A673 (cell line): ENCODE measurements around the gene ERI2. TPM values are rescaled to one million over a fixed set of nuclear protein-coding genes. Genes with fewer than 3 reads are reported as not detected.

Experiments used
- BruUV-seq: library from RNA; stranded (reverse); fragments of 400-500 nt; replicated peaks from 2 replicates; lab custom pipeline; 2021; lab: Mats Ljungman, UMichigan
- CTCF ChIA-PET: fragments of 300-600 bp; sonication (Branson Sonifier 250); formaldehyde crosslinking; loops from one replicate; lab custom pipeline; 2022; ENCODE audit warnings: antibody characterized with exemption; lab: Charles Lee
- POLR2A ChIA-PET: fragments of 300-600 bp; sonication (Branson Sonifier 250); formaldehyde crosslinking; loops from one replicate; lab custom pipeline; 2022; ENCODE audit warnings: antibody characterized with exemption; ENCODE audit not compliant: low non-redundant PET; lab: Charles Lee
- DNase-seq: peaks from one replicate; pipeline ENCODE4 v3.0.0-alpha.2; 2015; ENCODE audit warnings: low spot score
- H3K27ac ChIP-seq: fragments of 200-600 bp; sonication (generic); 2 replicates; pipeline ENCODE4 v1.5.1; 2016; ENCODE audit warnings: mixed run types, low read depth, mild to moderate bottlenecking, mixed read lengths, antibody characterized with exemption, low read length; ENCODE audit not compliant: poor library complexity, severe bottlenecking
- H3K27me3 ChIP-seq: fragments of 200-600 bp; sonication (generic); replicated peaks from 2 replicates; pipeline ENCODE4 v1.6.1; 2017; ENCODE audit warnings: mixed run types, low read depth, mild to moderate bottlenecking, mixed read lengths, antibody characterized with exemption, low read length; ENCODE audit not compliant: insufficient read depth, poor library complexity
- H3K36me3 ChIP-seq: fragments of 200-600 bp; sonication (generic); 2 replicates; pipeline ENCODE4 v1.6.1; 2016; ENCODE audit warnings: mixed run types, mild to moderate bottlenecking, mixed read lengths, antibody characterized with exemption, low read length; ENCODE audit not compliant: insufficient read depth, poor library complexity, severe bottlenecking
- H3K4me1 ChIP-seq: fragments of 200-600 bp; sonication (generic); 2 replicates; pipeline ENCODE4 v1.6.1; 2017; ENCODE audit warnings: mixed run types, mild to moderate bottlenecking, mixed read lengths, antibody characterized with exemption, low read length; ENCODE audit not compliant: insufficient read depth, poor library complexity, severe bottlenecking
- H3K4me3 ChIP-seq: fragments of 200-600 bp; sonication (generic); 2 replicates; pipeline ENCODE4 v1.5.1; 2016; ENCODE audit warnings: low read depth, mixed run types, mild to moderate bottlenecking, mixed read lengths, low read length; ENCODE audit not compliant: poor library complexity, severe bottlenecking
- H3K9me3 ChIP-seq: fragments of 200-600 bp; sonication (generic); 2 replicates; pipeline ENCODE4 v1.6.1; 2016; ENCODE audit warnings: mixed run types, low read depth, mild to moderate bottlenecking, mixed read lengths, antibody characterized with exemption, low read length; ENCODE audit not compliant: poor library complexity, severe bottlenecking
- EZH2 ChIP-seq: fragments of 200-600 bp; sonication (generic); IDR thresholded peaks from 2 replicates; pipeline ENCODE4 v1.6.1; 2017; ENCODE audit warnings: borderline replicate concordance, low read depth, mild to moderate bottlenecking, mixed read lengths, antibody characterized with exemption, low read length; ENCODE audit not compliant: poor library complexity, severe bottlenecking
- intact Hi-C: fragments of 100-400 bp; cut with micrococcal nuclease; formaldehyde crosslinking; loops from one replicate; pipeline ENCODE4 v1.10.0; 2022; ENCODE audit not compliant: unreplicated experiment
- total RNA-seq: library from RNA; stranded (reverse); gene quantifications from 2 replicates; pipeline ENCODE4 v1.2.3, GENCODE V29; 2021
- TF ChIP-seq, protein P1 (sequence below): fragments of 300-800, 200-600 bp; sonication (generic); conservative IDR thresholded peaks from 2 replicates; pipeline ENCODE4 v1.5.1; 2017; ENCODE audit warnings: low read depth, mild to moderate bottlenecking, antibody characterized with exemption, low read length, moderate library complexity, mixed read lengths

The ERI2 gene
- total RNA-seq, 1 experiment from 2014 or later, result 24.9 TPM

DNA sequence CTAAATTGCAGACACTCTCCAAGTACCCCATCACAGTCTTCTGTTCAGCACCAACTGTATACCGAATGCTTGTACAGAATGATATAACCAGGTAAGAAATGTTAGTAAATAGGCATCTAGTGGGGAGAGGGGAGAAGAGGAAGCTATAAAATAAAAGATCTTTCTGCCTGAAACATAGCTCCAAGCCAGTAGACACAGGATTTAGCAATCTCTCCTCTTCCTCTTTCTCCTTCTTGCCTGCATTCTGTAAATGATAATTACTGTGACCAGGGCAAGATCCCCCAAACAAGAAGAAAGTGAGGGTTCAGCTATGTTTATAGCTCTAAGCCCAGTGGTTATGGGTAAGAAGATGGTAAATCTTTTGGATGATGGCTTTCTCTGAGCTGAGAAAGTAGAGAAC lies 24.6 kb downstream of the ERI2 start:
- no TSS peak for BruUV-seq

DNA sequence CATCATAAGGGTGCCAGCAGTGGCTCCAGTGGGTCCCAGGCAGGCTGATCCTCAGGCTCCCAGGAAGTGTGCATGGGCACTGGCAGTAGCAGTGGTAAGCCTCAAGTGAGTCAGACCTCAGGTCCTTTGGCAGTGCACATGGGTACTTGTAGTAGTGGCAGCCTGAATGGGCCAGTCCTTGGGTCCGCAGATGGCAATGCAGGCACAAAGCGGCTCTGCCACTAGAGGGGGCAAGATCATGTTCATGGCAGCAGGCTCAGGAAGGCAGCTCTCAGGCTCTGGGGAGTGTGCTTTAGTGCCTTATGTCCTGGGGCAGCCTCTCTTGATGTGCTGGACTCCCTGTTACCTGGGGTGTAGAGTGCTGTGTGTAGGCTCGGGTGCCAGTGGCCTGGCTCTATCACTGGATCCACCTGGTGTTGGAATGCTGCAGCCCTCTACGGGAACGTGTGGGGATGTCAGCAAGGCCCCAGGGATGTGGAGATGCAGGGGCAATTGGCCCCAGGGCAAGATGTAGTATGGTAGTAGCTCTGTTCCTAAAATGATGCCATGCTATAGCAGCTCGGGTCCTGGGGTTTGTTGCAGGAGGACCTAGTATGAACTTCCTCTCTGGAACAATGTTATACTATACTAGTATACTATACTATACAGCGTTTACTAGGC lies 31.4 kb downstream of the ERI2 start:
- H3K4me1 ChIP-seq, result no peaks in the 10 kb centered on the region
- no peak overlapping the region for H3K27ac ChIP-seq
- H3K9me3 ChIP-seq, result no peaks in the 10 kb centered on the region
- DNase-seq, result peak; percentile 71
- peaks cover 9% of the 10 kb centered on the region for H3K27me3 ChIP-seq
- ChIA-PET POLR2A (no interaction called here), CTCF (no interaction called here)
- no peaks in the 10 kb centered on the region for H3K36me3 ChIP-seq
- intact Hi-C loops, result loop anchor here (10.0 kb wide), 1 partner anchor 310 kb away; no protein-coding TSS in a partner anchor
- BruUV-seq, result no TSS peak
- no peak overlapping the region for H3K4me3 ChIP-seq
- no peak for TF ChIP-seq EZH2
- TF ChIP-seq, protein P1, sequence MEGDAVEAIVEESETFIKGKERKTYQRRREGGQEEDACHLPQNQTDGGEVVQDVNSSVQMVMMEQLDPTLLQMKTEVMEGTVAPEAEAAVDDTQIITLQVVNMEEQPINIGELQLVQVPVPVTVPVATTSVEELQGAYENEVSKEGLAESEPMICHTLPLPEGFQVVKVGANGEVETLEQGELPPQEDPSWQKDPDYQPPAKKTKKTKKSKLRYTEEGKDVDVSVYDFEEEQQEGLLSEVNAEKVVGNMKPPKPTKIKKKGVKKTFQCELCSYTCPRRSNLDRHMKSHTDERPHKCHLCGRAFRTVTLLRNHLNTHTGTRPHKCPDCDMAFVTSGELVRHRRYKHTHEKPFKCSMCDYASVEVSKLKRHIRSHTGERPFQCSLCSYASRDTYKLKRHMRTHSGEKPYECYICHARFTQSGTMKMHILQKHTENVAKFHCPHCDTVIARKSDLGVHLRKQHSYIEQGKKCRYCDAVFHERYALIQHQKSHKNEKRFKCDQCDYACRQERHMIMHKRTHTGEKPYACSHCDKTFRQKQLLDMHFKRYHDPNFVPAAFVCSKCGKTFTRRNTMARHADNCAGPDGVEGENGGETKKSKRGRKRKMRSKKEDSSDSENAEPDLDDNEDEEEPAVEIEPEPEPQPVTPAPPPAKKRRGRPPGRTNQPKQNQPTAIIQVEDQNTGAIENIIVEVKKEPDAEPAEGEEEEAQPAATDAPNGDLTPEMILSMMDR, result peak; percentile 88

More for the DNA sequence above, 24.6 kb downstream of the ERI2 start:
- ChIA-PET CTCF (no interaction called here), POLR2A (no interaction called here)
- Histone ChIP-seq H3K27ac (no peak overlapping the region), H3K4me3 (no peak overlapping the region), H3K9me3 (no peaks in the 10 kb centered on the region), H3K27me3 (peaks cover 56% of the 10 kb centered on the region), H3K4me1 (no peaks in the 10 kb centered on the region), H3K36me3 (no peaks in the 10 kb centered on the region)
- TF ChIP-seq EZH2, result no peak
- TF ChIP-seq, protein P1, result no peak
- intact Hi-C loops, result no loop called here
- no peak for DNase-seq

DNA sequence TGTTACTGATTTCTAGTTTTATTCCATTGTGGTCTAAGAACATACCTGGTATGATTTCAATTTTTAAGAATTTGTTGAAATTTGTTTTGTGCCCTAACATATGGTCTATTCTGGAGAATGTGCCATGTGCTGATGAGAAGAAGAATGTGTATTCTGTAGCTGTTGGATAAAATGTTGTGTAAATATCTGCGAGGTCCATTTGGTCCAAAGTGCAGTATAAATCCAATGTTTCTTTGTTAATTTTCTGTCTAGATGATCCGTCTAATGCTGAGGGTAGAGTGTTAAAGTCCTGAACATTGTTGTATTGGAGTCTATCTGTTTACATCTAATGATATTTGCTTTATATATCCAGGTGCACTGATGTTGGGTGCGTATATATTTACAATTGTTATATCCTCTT lies 32.6 kb downstream of the ERI2 start:
- H3K4me1 ChIP-seq, result no peaks in the 10 kb centered on the region
- ChIA-PET CTCF (interaction anchor here (0.6 kb wide), 1 partner anchor 52 kb away, joined by 4 read pairs; no protein-coding TSS in a partner anchor), POLR2A (interaction anchor here (0.7 kb wide), 1 partner anchor 933 kb away, joined by 3 read pairs; no protein-coding TSS in a partner anchor)
- no peak overlapping the region for H3K4me3 ChIP-seq
- H3K27me3 ChIP-seq, result peaks cover 9% of the 10 kb centered on the region
- DNase-seq, result no peak
- TF ChIP-seq, protein P1, result no peak
- TF ChIP-seq EZH2, result no peak
- BruUV-seq, result no TSS peak
- intact Hi-C loops, result loop anchor here (10.0 kb wide), 1 partner anchor 311 kb away; no protein-coding TSS in a partner anchor
- H3K9me3 ChIP-seq, result no peaks in the 10 kb centered on the region
- no peak overlapping the region for H3K27ac ChIP-seq
- no peaks in the 10 kb centered on the region for H3K36me3 ChIP-seq
